NCI-H526 treated with DMSO at 0.1 percent for 48 hours (cell line): Measurements from ENCODE around the gene MOV10L1.

ENCODE experiments used
- DNase-seq: peaks from one replicate; lab custom pipeline; 2025; lab: John Stamatoyannopoulos, UW

MOV10L1 gene

GRCh38 chr22:50189849-50190181 lies 100.0 kb downstream of the MOV10L1 start:
- DNase-seq = no peak

GRCh38 chr22:50190182-50190940 lies 100.6 kb downstream of the MOV10L1 start:
- no peak for DNase-seq

GRCh38 chr22:50190941-50191741 lies 101.3 kb downstream of the MOV10L1 start:
- DNase-seq = no peak

- no peak for DNase-seq
These were observed 102.8 kb downstream of the MOV10L1 start for GRCh38 chr22:50192436-50193204.

- no peak for DNase-seq
These were observed 103.8 kb downstream of the MOV10L1 start for GRCh38 chr22:50193621-50194020.

GRCh38 chr22:50194037-50194805 lies 104.4 kb downstream of the MOV10L1 start:
- no peak for DNase-seq

GRCh38 chr22:50196256-50196655 lies 106.5 kb downstream of the MOV10L1 start:
- DNase-seq = no peak

- no peak for DNase-seq
These were observed 107.4 kb downstream of the MOV10L1 start for GRCh38 chr22:50197000-50197800.

GRCh38 chr22:50197856-50198623 lies 108.2 kb downstream of the MOV10L1 start:
- no peak for DNase-seq

- no peak for DNase-seq
These were observed 108.8 kb downstream of the MOV10L1 start for GRCh38 chr22:50198624-50199017.

GRCh38 chr22:50199251-50199721 lies 109.5 kb downstream of the MOV10L1 start:
- DNase-seq = no peak

GRCh38 chr22:50199829-50200460 lies 110.1 kb downstream of the MOV10L1 start:
- no peak for DNase-seq

- peak; percentile 32 for DNase-seq
These were observed 110.8 kb downstream of the MOV10L1 start, which contains the start of gene SELENOO for GRCh38 chr22:50200461-50201190. Gene SELENOO, plus strand, starts transcription at chr22:50201011. Its CDS starts 26 bp downstream, at chr22:50201037.

GRCh38 chr22:50201191-50202129 lies 111.7 kb downstream of the MOV10L1 start:
- no peak for DNase-seq

- DNase-seq = no peak
These were observed 112.4 kb downstream of the MOV10L1 start for GRCh38 chr22:50202130-50202666.

GRCh38 chr22:50203288-50203687 lies 113.5 kb downstream of the MOV10L1 start:
- DNase-seq = no peak

- no peak for DNase-seq
These were observed 114.8 kb downstream of the MOV10L1 start for GRCh38 chr22:50204571-50204970.
